Measurements from ENCODE around the gene PKP4.

DNA sequence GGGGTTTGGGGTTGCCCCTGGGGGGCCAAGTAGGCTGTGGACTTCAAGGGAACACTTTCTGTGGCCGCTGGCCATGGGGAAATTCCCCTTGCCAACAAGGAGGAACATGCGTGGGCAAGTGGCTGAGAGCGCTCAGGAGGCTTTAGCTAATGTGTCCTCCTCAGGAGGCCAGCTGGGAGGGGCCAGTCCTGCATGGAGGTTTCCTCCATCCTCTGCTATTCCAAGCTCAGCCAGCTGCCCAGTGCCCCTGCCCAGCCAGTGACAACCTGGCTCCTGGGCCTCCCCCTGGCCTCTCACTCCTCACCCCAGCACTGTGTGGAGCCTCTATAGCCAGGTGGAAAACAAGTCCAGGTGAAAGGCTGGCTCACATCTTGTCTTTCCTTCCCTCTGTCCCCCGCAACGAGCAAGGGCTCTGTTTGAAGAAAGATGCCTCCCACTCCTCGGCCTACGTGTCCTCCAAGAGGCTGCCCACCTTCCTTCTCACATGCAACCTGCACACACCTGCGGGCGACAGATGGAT lies 273.9 kb downstream of the PKP4 start:
- TF ChIP-seq REST (IDR thresholded peaks at IDR 0.05; ENCODE audit: insufficient read depth in 1 of 2, low read depth in 2 of 2, low read length in 2 of 2) (no peak), TAF1 (IDR thresholded peaks at IDR 0.05; ENCODE audit: borderline replicate concordance, insufficient read depth, low read length) (no peak), POLR2AphosphoS5 (IDR thresholded peaks at IDR 0.05; ENCODE audit: low read depth, low read length) (no peak), FOXP2 (optimal IDR thresholded peaks at IDR 0.05; ENCODE audit: borderline replicate concordance, extremely low read depth, extremely low read length, insufficient read depth) (no peak)
